ENCODE measurements around the gene PI4K2B. TPM values are rescaled to one million over a fixed set of nuclear protein-coding genes. Genes with fewer than 3 reads are reported as not detected.

PI4K2B gene
- total and polyA plus RNA-seq, 2 experiments from 2014 or later: 6.7 to 21.4 TPM

- Histone ChIP-seq H3F3A (replicated peaks; ENCODE audit: low read depth) (no peaks in the 10 kb centered on the region), H3K4me1 (ENCODE audit: insufficient read depth) (no peaks in the 10 kb centered on the region), H3K27me3 (ENCODE audit: insufficient read depth) (no peaks in the 10 kb centered on the region), H3K4me2 (peak overlapping the region; percentile 90), H3K36me3 (ENCODE audit: insufficient read depth) (peaks cover 3% of the 10 kb centered on the region; the same call in 1 of the 2 replicates), H3K79me2 (replicated peaks; ENCODE audit: insufficient read depth) (no peaks in the 10 kb centered on the region), H3K9me2 (ENCODE audit: insufficient read depth) (peaks cover 7% of the 10 kb centered on the region; the same call in 1 of the 2 replicates), H3K4me3 (peak overlapping the region; percentile 81), H2AFZ (peak overlapping the region; percentile 69; the same call in 1 of the 2 replicates), H4K20me1 (replicated peaks; ENCODE audit: insufficient read depth) (no peaks in the 10 kb centered on the region; the same call in 1 of the 2 replicates), H3K27ac (ENCODE audit: low read depth) (peak overlapping the region; percentile 93)
- ATAC-seq (peak; percentile 23), DNase-seq (ENCODE audit: low spot score) (peak; percentile 70)
- H3K4me1 Mint-ChIP-seq: peaks cover 6% of the 10 kb centered on the region; the same call in 2 of the 3 replicates
- H3K4me3 Mint-ChIP-seq: peak overlapping the region; percentile 97
- TF ChIP-seq POLR2AphosphoS5 (IDR thresholded peaks at IDR 0.05; ENCODE audit: low read depth): no peak
- TF ChIP-seq EZH2 (IDR thresholded peaks at IDR 0.05; ENCODE audit: low read depth, unreplicated experiment): no peak
- no peaks in the 10 kb centered on the region for H3K27me3 Mint-ChIP-seq (ENCODE audit: insufficient read depth, low read depth, poor library complexity)
- peaks cover 10% of the 10 kb centered on the region; the same call in 1 of the 3 replicates for H3K36me3 Mint-ChIP-seq (ENCODE audit: low read depth)
- H3K9me3 Mint-ChIP-seq: peaks cover 4% of the 10 kb centered on the region; the same call in 2 of the 3 replicates
- H3K27ac Mint-ChIP-seq: peak overlapping the region; percentile 99
These were observed 79.5 kb downstream of the PI4K2B start for GRCh38 chr4:25313201-25313895.

DNA sequence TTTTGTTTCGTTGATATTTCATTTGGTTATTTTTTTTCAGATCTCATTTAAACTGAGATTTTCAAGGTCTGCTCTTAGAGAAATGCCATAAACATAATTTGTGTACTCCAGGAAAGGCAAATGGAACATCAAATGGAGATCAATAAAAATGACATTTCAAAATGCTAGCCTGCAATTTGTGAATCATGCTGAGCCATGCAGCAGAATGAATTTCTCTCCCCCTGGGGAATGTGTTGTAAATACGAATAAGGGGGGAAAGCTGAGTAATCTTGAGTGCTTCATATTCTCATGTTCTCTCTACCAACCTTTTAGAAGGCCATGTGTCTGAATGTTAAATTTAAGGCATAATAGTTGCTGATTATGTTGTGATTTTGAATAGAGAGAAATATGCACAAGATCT lies 86.5 kb downstream of the PI4K2B start:
- peak overlapping the region; percentile 53; the same call in 1 of the 2 replicates for H3K27ac Mint-ChIP-seq
- Histone ChIP-seq H3K4me2 (no peak overlapping the region), H3K27ac (ENCODE audit: low read depth) (no peak overlapping the region), H3K27me3 (ENCODE audit: insufficient read depth) (no peaks in the 10 kb centered on the region), H3K4me1 (ENCODE audit: insufficient read depth) (no peaks in the 10 kb centered on the region), H3K79me2 (replicated peaks; ENCODE audit: insufficient read depth) (no peaks in the 10 kb centered on the region), H3F3A (replicated peaks; ENCODE audit: low read depth) (no peaks in the 10 kb centered on the region), H3K9me2 (ENCODE audit: insufficient read depth) (no peaks in the 10 kb centered on the region), H2AFZ (no peak overlapping the region), H3K4me3 (no peak overlapping the region), H3K36me3 (ENCODE audit: insufficient read depth) (peaks cover 3% of the 10 kb centered on the region; the same call in 1 of the 2 replicates), H4K20me1 (replicated peaks; ENCODE audit: insufficient read depth) (no peaks in the 10 kb centered on the region; the same call in 1 of the 2 replicates)
- peaks cover 3% of the 10 kb centered on the region; the same call in 1 of the 3 replicates for H3K4me1 Mint-ChIP-seq
- no peak for ATAC-seq
- no peak for DNase-seq (ENCODE audit: low spot score)
- no peak overlapping the region for H3K4me3 Mint-ChIP-seq
- peaks cover 19% of the 10 kb centered on the region; the same call in 2 of the 3 replicates for H3K36me3 Mint-ChIP-seq (ENCODE audit: low read depth)
- H3K9me3 Mint-ChIP-seq: no peaks in the 10 kb centered on the region
- no peaks in the 10 kb centered on the region for H3K27me3 Mint-ChIP-seq (ENCODE audit: insufficient read depth, low read depth, poor library complexity)
- no peak for TF ChIP-seq REST (IDR thresholded peaks at IDR 0.05; ENCODE audit: unreplicated experiment)
- no peak for TF ChIP-seq ZNF331 (CRISPR knock-in tag; IDR thresholded peaks at IDR 0.05; ENCODE audit: low read depth)
- no peak for TF ChIP-seq POLR2AphosphoS5 (IDR thresholded peaks at IDR 0.05; ENCODE audit: low read depth)
- TF ChIP-seq CREB1 (CRISPR knock-in tag; IDR thresholded peaks at IDR 0.05; ENCODE audit: low read depth): no peak
- TF ChIP-seq ETS1 (IDR thresholded peaks at IDR 0.05): no peak
- TF ChIP-seq, protein P1, sequence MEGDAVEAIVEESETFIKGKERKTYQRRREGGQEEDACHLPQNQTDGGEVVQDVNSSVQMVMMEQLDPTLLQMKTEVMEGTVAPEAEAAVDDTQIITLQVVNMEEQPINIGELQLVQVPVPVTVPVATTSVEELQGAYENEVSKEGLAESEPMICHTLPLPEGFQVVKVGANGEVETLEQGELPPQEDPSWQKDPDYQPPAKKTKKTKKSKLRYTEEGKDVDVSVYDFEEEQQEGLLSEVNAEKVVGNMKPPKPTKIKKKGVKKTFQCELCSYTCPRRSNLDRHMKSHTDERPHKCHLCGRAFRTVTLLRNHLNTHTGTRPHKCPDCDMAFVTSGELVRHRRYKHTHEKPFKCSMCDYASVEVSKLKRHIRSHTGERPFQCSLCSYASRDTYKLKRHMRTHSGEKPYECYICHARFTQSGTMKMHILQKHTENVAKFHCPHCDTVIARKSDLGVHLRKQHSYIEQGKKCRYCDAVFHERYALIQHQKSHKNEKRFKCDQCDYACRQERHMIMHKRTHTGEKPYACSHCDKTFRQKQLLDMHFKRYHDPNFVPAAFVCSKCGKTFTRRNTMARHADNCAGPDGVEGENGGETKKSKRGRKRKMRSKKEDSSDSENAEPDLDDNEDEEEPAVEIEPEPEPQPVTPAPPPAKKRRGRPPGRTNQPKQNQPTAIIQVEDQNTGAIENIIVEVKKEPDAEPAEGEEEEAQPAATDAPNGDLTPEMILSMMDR (conservative IDR thresholded peaks at IDR 0.05; ENCODE audit: low read depth in 2 of 2): no peak
- no peak for TF ChIP-seq EZH2phosphoT487 (IDR thresholded peaks at IDR 0.05; ENCODE audit: unreplicated experiment)
- TF ChIP-seq EZH2 (IDR thresholded peaks at IDR 0.05; ENCODE audit: low read depth, unreplicated experiment): no peak
